ENCODE data around the gene LTBP4.
"Not testable (repeated sequence)": the region's sequence is repeated elsewhere in the genome, so short reads cannot be mapped to it uniquely, and the experiment has no call there.

The LTBP4 gene, protein sequence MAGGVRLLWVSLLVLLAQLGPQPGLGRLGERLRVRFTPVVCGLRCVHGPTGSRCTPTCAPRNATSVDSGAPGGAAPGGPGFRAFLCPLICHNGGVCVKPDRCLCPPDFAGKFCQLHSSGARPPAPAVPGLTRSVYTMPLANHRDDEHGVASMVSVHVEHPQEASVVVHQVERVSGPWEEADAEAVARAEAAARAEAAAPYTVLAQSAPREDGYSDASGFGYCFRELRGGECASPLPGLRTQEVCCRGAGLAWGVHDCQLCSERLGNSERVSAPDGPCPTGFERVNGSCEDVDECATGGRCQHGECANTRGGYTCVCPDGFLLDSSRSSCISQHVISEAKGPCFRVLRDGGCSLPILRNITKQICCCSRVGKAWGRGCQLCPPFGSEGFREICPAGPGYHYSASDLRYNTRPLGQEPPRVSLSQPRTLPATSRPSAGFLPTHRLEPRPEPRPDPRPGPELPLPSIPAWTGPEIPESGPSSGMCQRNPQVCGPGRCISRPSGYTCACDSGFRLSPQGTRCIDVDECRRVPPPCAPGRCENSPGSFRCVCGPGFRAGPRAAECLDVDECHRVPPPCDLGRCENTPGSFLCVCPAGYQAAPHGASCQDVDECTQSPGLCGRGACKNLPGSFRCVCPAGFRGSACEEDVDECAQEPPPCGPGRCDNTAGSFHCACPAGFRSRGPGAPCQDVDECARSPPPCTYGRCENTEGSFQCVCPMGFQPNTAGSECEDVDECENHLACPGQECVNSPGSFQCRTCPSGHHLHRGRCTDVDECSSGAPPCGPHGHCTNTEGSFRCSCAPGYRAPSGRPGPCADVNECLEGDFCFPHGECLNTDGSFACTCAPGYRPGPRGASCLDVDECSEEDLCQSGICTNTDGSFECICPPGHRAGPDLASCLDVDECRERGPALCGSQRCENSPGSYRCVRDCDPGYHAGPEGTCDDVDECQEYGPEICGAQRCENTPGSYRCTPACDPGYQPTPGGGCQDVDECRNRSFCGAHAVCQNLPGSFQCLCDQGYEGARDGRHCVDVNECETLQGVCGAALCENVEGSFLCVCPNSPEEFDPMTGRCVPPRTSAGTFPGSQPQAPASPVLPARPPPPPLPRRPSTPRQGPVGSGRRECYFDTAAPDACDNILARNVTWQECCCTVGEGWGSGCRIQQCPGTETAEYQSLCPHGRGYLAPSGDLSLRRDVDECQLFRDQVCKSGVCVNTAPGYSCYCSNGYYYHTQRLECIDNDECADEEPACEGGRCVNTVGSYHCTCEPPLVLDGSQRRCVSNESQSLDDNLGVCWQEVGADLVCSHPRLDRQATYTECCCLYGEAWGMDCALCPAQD (N-terminal part only)

DNA sequence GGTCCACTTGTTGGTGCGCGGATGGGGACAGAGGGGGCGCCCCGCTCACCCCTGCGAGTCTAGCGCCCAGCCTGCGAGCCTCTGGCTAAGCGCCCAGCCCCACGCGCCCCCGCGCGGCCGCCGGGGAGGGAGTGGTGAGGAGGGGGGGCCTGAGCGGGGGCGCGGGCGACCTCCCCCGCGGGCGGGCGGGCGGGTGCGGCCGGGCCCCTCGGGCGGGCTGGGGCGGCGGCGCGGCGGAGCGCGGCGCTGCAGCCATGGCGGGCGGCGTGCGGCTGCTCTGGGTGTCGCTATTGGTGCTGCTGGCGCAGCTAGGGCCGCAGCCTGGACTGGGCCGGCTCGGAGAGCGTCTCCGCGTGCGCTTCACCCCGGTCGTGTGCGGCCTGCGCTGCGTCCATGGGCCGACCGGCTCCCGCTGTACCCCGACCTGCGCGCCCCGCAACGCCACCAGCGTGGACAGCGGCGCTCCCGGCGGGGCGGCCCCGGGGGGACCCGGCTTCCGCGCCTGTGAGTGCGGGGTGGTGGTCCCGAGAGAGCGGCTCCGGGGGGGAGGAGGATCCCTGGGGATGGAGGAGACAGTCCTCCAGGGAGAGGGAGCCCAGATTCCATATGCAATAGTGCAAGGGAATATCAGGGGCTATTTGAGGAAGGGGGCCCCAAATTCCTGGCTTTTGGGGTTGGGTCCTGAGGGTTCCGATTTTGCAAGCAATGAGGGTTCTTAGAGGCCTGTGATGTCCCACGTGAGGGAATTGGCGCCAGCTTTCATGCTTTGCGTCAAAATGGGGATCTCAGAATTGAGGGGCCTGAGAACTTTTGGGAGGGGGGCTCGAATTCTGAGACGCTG is at the start of gene LTBP4:
Gene LTBP4, plus strand, starts transcription at position 236 of the 841 bp plus-strand sequence. Its CDS starts 19 bp downstream, at position 255.
- peak; percentile 40 for DNase-seq

DNA sequence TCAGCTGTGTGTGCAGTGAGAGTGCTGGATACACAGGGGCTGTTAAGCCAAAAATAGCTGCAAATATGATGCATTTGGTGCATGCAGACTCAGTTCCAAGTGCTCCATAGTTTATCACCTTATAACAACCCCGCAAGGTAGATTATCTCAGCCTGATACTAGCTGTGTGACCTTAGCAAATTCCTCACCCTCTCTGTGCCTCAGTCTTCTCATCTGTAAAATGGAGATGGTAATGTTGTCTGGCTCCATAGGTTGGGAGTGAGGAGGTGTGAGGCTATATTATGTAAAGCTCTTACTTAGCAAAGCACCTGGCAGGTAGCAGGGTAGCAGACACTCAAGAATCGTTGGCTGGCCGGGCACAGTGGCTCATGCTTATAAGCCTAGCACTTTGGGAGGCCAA is 48.3 kb upstream of the LTBP4 start:
- no peak for DNase-seq

DNA sequence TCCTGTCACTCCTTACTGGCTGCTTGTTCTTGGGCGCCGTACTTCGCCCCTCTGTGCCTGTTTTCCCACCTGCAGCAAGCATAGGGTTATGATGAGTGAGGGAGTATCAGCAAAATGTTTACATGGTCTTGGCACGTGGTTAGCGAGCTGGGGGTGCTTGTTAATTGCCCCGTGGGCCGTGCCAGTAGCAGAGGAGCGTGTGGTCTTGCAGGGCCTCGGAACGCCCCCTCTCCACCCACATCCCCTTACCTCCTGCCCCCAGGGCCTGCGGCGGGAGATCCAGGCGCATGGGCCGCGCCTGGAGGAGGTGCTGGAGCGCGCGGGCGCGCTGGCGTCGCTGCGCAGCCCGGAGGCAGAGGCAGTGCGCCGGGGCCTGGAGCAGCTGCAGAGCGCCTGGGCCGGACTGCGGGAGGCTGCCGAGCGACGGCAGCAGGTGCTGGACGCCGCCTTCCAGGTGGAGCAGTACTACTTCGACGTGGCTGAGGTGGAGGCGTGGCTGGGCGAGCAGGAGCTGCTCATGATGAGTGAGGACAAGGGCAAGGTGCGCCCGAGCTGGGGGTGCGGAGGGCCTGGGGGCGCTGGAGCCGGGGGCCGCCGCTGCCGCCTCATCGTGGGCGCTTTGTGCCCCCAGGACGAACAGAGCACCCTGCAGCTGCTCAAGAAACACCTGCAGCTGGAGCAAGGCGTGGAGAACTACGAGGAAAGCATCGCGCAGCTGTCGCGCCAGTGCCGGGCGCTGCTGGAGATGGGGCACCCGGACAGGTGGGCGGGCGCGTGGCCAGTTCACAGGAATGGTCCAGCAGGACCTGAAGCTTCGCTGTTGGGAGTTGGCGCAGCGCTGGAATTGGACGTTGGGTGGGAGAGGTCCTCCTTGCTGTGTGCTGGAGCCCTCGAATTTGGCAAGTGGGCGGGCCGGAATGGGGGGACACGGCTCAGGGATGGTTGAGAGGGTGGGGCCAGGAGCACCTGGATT is 47.0 kb upstream of the LTBP4 start:
- DNase-seq: no peak

- DNase-seq: no peak
These were observed 45.0 kb upstream of the LTBP4 start for GRCh38 chr19:40555978-40556689.

DNA sequence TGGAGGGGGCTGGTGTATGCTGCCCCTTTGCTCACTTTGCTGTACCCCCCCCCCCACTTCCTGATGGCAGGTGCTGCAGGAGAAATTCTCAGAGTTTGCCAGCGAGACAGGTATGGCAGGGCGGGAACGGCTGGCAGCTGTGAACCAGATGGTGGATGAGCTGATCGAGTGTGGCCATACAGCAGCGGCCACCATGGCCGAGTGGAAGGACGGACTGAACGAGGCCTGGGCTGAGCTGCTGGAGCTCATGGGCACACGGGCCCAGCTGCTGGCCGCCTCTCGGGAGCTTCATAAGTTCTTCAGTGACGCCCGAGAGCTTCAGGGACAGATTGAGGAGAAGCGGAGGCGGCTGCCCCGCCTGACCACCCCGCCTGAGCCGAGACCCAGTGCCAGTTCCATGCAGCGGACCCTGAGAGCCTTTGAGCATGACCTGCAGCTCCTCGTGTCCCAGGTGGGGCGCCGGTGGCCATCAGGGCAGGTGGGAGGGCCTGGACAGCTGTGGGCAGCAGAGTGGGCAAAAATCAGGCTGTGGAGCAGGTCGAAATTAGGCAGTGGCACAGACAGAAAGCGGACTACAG is 44.1 kb upstream of the LTBP4 start:
- no peak for DNase-seq

DNA sequence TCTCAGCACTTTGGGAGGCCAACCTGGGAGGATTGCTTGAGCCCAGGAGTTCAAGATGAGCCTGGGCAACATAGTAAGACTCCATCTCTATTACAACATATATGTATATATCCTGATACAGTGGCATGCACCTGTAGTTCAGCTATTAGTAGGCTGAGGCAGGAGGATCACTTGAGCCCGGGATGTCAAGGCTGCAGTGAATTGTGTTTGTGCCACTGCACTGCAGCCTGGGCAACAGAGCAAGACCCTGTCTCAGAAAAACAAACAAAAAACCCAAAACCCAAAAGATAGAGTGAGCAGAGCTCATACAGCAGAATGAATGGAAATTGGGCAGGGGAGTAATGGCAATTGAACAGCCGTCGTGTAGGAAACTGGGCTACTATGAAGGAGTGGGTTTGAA is 41.8 kb upstream of the LTBP4 start:
- DNase-seq: no peak

- no peak for DNase-seq
These were observed 41.1 kb upstream of the LTBP4 start for GRCh38 chr19:40560092-40560507.

- no peak for DNase-seq
These were observed 39.2 kb upstream of the LTBP4 start for GRCh38 chr19:40561947-40562346.

GRCh38 chr19:40564535-40564934 is 36.6 kb upstream of the LTBP4 start:
- DNase-seq: not testable (repeated sequence)

DNA sequence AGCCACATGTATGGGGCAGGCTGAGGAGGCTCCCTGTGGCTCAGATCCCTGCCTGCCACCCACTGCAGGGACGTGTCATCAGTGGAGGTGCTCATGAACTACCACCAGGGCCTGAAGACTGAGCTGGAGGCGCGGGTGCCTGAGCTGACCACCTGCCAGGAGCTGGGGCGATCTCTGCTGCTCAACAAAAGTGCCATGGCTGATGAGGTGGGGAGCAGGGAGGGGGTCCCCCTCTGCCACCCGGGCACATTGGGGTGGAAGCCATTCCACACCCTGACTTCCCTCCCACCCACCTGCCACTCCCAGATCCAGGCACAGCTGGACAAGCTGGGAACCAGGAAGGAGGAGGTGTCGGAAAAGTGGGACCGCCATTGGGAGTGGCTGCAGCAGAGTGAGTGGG is 35.8 kb upstream of the LTBP4 start:
- DNase-seq: no peak

GRCh38 chr19:40565910-40566495 is 35.2 kb upstream of the LTBP4 start:
- DNase-seq: no peak

GRCh38 chr19:40567040-40567749 is 34.0 kb upstream of the LTBP4 start:
- DNase-seq: no peak

DNA sequence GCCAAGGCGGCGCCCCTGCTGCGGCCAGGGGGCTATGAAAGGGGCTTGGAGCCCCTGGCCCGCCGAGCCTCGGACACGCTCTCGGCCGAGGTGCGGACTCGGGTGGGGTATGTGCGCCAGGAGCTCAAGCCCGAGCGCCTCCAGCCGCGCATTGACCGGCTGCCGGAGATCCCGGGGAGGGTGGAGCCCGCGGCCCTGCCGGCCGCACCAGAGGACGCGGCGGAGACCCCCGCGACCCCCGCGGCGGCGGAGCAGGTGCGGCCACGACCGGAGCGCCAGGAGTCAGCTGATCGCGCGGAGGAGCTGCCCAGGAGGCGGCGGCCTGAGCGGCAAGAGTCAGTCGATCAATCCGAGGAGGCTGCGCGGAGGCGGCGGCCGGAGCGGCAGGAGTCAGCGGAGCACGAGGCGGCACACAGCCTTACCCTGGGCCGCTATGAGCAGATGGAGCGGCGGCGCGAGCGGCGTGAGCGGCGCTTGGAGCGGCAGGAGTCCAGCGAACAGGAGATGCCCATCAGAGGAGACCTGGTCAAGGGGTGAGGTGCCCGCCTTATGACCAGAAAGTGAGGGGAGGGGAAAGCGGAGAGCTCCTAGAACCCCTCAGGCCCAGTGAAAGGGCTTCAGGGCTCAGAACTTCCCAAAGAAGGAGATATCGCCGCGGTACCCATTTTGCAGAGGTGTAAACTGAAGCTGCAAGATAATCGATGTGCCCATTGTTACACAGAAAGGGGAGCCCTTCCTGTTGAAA is 33.2 kb upstream of the LTBP4 start:
- DNase-seq: no peak

GRCh38 chr19:40570313-40571004 is 30.7 kb upstream of the LTBP4 start:
- DNase-seq: peak; percentile 94

- no peak for DNase-seq
These were observed 30.2 kb upstream of the LTBP4 start for GRCh38 chr19:40571005-40571318.

DNA sequence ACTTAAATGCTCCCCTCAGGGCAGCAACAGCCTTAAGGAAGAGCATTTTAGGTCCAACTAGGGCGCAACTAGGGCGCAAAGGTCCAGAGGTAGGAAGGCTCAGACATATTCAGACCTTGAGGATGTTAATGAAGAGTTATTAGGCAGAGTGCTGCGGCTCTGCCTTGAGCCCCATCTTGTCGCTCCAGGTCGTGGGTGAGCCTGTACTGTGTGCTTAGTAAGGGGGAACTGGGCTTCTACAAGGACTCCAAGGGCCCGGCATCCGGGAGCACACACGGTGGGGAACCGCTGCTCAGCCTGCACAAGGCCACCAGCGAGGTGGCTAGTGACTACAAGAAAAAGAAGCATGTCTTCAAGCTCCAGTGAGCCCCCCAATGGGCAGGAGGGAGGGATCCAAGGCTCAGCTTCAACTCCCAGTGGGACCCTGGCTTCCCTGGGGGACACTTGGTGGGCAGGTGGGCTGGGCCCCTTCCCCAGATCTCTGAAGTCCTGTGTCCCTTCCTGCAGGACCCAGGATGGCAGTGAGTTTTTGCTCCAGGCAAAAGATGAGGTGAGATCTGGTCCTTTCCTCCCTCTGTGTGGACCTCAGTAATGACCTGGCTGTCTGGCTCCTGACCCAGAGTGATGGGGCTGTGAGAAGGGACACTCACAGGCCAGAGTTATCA is 29.2 kb upstream of the LTBP4 start:
- DNase-seq: no peak

DNA sequence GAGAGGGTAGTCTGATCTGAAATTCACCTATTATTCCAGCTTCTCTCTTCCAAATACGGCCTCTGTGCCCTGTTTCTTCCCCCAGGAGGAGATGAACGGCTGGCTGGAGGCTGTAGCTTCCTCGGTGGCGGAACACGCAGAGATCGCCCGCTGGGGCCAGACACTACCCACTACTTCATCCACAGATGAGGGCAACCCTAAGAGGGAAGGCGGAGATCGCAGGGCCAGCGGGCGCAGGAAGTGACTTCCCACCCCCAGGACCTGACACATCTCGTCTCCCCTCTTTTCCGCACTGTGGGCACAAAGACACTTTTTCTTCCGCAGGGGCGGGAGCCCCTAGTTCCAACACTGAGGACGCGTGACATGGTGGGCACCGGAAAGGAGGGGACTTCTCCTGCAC is 25.8 kb upstream of the LTBP4 start:
- DNase-seq: no peak
